GM11168 (cell line): ENCODE data around the gene GNB1L.

Source experiments
- in situ Hi-C: fragments of 300-500 bp; cut with MboI; formaldehyde crosslinking; loops from one replicate; pipeline ENCODE4 v1.12.0; 2022; ENCODE audit warnings: low sequenced_read_pairs; ENCODE audit not compliant: unreplicated experiment

The GNB1L gene

GRCh38 chr22:19826619-19826950, 28.1 kb downstream of the GNB1L start:
- in situ Hi-C loops = no loop called here

DNA sequence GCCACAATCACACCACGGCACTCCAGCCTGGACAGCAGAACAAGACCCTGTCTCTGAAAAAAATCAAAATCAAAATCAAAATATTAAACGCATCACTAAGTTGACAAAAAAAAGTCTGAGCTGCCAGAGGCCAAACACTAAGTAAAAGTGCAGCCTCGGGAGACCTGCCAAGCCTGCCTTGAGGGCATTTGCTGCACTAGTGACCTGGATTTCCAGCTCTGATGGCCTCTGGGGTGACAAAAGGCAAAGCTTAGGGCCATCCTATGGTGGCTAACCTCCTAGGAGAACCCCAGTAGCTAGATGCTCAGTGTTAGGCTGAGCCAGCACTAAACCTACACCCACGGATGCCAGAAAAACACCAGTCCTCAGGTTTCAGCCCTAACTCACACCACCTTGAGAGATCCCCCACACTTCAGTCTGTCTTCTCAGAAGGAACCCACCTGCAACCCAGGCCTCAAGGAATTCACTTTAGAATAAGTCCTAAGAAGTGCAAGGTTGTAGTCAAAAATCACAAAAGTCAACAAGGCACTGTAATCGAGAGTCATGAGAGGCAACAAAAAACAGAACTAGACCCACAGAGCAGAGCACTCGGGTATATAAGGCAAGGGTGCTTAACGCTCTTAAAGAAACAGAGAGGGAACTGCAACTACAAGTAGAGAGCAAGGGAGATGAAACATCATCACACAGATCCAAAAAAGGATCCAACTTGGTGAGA, 28.6 kb downstream of the GNB1L start:
- in situ Hi-C loops = no loop called here

- in situ Hi-C loops = no loop called here
Observed at GRCh38 chr22:19824926-19825339, 29.7 kb downstream of the GNB1L start.

DNA sequence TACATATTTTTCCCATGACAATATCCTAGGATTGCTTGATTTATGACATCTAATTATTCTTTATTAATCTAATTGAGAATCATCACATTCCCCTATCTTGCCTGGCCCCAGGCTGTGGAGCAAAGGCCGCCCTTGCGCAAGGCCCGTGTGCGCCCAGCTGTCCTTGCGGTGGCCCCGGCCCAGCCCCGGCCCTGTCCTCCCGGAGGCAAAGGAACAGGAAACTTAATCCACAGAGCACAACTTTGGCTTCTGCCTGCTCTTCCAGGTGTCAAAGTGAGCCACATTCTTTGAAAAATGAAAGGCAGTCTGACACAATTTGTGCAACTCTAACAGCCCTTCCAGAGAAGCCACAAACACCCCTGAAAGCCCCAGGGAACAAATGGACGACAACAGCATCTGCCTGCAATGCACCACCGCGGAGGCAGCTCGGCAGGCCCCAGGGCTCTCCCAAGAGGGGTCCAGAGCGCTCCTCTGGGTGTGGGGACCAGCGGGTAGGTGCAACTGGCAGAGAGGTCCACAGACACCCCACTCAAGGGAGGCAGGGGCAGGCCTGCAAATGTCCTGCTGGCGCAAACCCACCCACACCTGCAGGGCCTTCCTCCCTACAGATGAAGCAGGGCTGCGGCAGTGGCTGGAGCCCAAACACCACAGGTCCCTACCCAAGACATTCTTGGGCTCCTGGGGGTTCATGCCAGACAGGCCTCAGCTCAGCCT, 30.3 kb downstream of the GNB1L start:
- in situ Hi-C loops = no loop called here

DNA sequence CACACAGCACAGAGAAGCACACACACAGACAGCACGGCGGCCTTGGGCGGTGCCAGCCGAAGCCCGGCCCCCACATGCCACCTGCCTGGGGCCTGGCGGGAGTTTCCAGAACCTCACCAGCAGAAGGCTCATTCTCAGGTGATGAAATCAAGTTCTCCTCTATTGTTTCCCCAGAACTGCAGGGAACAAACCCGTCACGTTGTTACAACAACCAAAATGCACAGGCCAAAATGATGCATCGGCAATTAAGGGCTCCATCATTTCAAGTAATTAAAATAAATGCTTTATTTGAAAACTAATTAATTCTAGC, 30.8 kb downstream of the GNB1L start:
- in situ Hi-C loops = no loop called here

DNA sequence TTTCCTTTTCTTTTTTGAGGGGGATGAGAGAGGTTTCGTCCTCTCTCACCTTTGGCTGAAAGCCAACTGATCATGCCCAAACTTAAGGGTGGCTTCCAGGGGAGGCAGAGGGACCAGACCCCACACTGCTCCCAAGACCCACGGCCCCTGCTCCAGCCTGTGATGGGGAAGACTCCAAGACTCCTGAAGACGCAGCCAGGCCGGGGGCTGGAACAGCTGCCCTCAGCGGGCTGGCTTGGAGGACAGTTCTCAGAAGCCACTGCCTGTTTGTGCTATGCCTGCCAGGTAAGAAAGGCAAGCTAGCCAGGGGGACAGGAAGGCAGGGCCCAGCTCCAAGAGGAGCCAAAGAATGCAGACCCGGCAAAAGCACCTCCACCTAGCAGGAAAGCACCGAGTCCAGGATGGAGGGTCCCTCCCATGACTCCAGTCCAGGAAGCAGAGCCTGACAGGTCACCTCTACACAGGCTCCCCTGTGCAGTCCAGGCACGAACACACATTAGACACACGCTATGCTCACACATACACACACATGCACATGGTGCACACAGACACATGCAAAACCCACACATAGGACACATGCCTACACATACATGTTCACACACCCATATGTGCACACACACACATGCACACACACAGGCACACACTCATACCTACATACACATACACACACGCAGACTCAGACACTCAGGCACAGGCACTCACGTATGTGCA, 31.3 kb downstream of the GNB1L start:
- in situ Hi-C loops = no loop called here

DNA sequence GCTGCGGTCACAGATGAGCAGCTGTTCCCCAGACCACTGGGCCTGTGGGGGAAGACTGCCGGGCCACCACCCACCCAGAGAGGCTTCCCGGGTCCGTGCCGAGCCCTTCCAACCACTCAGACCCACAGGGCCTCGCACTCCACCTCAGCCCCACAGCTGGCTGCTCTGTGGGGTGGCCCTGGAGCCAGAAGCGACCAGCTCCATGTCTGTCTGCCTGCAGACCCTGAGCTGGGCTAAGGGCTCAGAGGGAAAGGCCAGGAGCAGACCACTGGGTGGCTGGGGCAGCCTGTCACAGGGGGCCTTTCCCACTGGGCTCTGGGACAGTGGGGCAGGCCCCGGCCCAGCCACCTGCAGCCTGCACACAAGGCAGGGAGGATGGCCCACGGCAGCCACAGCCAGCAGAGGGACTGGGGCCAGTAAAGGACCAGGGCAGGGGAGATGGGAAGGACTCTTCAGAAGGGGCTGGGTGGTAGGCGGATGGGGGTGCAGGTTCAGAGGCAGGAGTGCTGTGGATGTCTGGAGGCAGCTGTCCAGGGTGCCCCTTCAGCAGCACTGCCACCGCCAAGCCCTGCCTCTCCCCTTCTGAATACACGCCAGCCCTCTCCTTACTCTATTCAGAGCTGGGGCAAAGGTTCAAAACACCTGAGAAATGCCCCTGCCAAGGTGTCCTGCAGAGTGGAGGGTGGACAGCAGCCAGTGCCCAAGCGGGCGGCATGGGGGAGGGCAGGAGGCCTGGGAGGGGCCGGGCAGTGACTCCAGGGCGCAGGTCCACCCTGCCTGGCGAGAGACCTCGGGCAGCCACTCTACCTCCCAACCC, 32.2 kb downstream of the GNB1L start:
- in situ Hi-C loops = no loop called here

DNA sequence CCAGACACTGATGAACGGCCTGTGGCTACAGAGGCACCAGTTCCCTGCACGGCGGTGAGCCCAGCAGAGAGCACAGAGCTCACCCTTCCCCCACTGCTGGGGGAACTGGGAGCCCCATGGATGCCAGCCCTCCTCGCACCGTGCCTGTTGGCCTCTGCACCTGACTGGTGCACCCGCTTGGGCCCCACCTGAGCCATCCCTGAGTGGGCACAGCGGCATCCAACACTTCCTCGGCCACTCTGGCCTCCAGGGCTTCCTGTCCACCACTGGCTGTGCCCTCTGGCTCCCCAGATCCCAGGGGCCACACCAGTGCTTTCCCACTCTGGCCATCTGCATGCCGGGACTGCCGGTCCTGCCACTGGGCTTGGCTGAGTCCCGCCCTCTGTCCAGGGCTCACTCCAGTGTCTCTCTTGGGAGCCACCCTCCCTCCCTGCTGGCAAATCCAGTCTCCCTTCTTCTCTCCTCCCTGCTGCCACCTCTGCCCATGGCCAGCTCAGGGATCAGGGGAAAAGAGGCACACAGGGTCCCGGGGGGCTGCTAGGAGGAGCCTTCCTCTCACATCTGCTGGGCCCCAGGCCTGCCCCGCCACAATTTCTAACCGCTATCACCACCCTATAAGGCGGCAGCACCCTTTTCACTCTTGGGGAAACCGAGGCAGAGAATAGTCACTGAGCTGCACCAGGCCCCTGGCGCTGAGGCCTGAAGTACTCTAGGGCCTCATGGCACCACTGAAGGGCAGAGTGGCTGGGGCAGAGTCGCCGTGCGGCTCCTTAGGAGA, 33.0 kb downstream of the GNB1L start:
- in situ Hi-C loops = no loop called here

DNA sequence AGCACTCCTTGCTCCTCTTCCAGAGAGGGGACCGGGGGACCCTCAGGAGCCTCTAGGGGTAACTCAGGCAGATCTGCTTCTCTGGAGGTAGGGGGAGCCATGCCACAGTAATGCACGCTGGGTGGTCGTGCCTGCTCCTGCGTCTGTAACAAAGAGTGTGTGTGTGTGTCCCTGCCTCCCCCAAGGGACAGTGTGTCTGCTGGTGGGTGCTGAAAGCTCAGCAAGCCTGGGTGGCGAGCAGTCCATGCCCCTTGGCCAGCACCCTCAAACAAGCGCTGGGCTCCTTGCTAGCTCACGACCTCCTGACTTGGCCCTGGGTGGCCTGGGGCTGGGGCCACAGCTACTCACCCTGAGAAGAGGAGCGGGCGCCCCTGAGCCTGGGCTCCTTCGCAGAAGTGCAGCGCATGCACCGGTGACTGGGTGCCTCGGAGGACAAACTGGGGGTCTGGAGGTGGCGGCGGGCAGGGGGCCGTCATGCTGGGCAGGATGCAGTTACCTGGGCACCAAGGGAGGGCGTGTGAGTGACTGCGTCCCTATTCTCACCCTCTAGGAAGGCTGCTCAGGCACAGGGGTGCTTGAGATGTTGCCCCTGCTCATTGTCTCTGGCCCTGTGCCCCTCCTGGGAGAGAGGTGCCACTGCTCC, 33.7 kb downstream of the GNB1L start:
- in situ Hi-C loops = no loop called here

- in situ Hi-C loops = no loop called here
Observed at GRCh38 chr22:19819911-19820879, 34.5 kb downstream of the GNB1L start.

DNA sequence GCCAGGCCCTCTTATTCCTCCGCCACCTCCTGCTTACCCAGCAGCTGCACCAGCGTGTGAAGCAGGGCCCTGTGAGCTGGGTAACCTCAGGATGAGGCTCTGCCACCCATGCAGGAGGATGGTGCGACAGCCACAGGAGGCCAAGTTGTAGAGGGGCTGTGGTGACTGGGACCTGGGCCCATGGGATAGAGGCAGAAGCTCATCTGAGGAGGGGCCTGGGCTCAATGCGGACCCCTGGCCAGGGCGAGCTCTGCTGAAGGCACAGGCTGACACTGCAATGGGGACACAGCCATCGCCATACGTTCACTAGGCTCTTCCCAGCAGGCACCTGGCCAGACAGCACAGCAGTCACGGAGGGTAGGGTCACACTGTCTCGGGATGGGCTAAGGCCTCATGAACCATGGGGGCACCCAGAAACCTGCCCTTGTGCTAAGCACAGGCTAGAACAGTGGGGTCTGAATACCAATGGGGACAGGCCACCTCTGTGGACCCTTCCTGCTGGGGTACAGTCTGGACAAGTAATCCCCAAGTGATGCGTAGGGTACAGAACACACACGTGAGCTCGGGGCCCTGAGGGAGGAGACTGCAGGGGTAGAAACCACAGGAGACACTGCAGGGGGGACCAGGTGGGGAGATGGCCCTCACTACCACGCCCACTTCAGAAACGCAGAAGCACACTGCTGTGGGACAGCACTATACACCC, 35.3 kb downstream of the GNB1L start:
- in situ Hi-C loops = no loop called here

GRCh38 chr22:19818324-19819207, 36.1 kb downstream of the GNB1L start:
- in situ Hi-C loops = no loop called here

GRCh38 chr22:19816372-19817119, 38.1 kb downstream of the GNB1L start:
- in situ Hi-C loops = no loop called here

- in situ Hi-C loops = no loop called here
Observed at GRCh38 chr22:19815823-19816290, 38.8 kb downstream of the GNB1L start.

DNA sequence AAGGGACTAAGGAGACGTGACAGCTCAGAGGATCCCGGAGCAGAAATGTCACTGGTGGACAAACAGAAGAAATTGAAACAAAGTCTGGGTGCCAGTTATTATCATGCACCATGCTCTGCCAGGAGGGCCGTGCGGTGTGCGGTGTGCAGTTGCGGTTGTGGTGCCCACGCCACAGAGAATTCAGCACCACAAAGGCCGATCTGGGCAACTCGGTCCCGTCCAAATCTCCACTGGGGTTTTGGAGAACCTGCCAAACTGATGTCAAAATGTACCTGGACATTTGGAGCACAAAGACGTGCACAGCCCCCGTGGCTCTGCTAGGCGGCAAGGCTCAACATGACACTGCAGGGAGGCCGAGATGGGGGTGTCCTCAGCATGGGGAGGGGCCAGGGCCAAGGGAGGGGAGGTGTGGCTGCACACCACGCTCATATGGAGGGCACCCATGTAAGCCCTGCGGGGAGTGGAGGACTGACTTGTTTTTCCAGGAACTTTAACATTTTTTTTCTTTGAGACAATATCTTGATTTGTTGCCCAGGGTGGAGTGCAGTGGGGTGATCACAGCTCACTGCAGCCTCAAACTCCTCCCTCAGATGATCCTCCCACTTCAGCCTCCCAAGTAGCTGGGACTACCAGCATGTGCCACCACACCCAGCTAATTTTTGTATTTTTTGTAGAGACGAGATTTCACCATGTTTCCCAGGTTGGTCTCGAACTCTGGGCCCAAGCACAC, 39.4 kb downstream of the GNB1L start:
- in situ Hi-C loops = no loop called here
